Measurements from ENCODE around the gene GALNT1. TPM values are rescaled to one million over a fixed set of nuclear protein-coding genes. Genes with fewer than 3 reads are reported as not detected.

Gene GALNT1
- total and polyA plus RNA-seq, 9 of the 15 experiments (the other 6 are each of a cell fraction or from before 2014, with no cell fraction given) = 14.4 to 54.1 (median 36.6) TPM

DNA sequence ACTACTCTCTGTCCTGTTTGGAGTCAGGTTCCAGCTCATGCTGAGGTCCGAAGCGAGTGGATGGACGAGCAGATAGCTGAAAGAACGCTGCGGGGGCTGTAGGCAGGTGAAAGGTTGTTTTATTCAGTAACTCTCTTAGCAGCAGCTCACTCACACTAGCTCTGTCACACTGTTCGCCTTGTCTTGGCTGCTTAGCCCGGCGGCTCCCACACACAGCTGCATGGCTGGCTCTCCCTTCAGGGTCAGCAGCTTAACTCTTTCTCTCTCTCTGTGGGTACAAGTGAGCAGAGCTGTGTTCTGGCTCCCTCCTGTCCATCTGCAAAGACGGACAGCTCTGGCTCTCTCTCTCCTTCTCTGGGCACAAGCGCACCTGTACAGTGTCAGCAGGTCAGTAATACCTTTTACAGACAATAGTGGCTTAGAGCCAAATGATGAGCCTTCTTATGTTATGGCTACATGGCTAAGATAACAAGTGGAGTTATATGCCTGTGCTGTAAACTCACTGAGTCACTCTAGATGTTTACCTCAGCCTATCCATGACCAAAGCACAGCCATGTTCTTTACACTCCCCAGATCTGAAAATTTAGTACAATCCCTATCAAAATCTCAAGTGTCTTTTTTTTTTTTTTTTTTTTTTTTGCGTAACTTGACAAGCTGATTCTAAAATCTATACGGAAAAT lies 149.3 kb downstream of the GALNT1 start (continued):
- TF ChIP-seq, protein P1, sequence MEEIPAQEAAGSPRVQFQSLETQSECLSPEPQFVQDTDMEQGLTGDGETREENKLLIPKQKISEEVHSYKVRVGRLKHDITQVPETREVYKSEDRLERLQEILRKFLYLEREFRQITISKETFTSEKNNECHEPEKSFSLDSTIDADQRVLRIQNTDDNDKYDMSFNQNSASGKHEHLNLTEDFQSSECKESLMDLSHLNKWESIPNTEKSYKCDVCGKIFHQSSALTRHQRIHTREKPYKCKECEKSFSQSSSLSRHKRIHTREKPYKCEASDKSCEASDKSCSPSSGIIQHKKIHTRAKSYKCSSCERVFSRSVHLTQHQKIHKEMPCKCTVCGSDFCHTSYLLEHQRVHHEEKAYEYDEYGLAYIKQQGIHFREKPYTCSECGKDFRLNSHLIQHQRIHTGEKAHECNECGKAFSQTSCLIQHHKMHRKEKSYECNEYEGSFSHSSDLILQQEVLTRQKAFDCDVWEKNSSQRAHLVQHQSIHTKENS (CRISPR knock-in tag; IDR thresholded peaks at IDR 0.05) = no peak
- TF ChIP-seq ZNF551 (CRISPR knock-in tag; IDR thresholded peaks at IDR 0.05) = no peak
- peak; percentile 28; the same call in 1 of the 2 replicates for TF ChIP-seq MECOM (CRISPR knock-in tag; IDR thresholded peaks at IDR 0.05)
- TF ChIP-seq KLF13 (tag; IDR thresholded peaks at IDR 0.05; ENCODE audit: borderline replicate concordance, low read depth) = 0 out of 2 replicates have a peak, but pooled peaks have one; percentile 11
- peak; percentile 59 for TF ChIP-seq CBFA2T3 (IDR thresholded peaks at IDR 0.05)
- TF ChIP-seq SRSF7 (optimal IDR thresholded peaks at IDR 0.05; ENCODE audit: low read depth, low read length) = no peak
- TF ChIP-seq RNF2 (IDR thresholded peaks at IDR 0.05) = no peak
- TF ChIP-seq CXXC5 (CRISPR knock-in tag; IDR thresholded peaks at IDR 0.05) = peak; percentile 47
- TF ChIP-seq, protein P2, sequence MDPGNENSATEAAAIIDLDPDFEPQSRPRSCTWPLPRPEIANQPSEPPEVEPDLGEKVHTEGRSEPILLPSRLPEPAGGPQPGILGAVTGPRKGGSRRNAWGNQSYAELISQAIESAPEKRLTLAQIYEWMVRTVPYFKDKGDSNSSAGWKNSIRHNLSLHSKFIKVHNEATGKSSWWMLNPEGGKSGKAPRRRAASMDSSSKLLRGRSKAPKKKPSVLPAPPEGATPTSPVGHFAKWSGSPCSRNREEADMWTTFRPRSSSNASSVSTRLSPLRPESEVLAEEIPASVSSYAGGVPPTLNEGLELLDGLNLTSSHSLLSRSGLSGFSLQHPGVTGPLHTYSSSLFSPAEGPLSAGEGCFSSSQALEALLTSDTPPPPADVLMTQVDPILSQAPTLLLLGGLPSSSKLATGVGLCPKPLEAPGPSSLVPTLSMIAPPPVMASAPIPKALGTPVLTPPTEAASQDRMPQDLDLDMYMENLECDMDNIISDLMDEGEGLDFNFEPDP (CRISPR knock-in tag; IDR thresholded peaks at IDR 0.05) = no peak
- TF ChIP-seq NFE2L1 (tag; IDR thresholded peaks at IDR 0.05; ENCODE audit: borderline replicate concordance, low read depth) = peak; percentile 20; the same call in 1 of the 2 replicates
- TF ChIP-seq, protein P3, sequence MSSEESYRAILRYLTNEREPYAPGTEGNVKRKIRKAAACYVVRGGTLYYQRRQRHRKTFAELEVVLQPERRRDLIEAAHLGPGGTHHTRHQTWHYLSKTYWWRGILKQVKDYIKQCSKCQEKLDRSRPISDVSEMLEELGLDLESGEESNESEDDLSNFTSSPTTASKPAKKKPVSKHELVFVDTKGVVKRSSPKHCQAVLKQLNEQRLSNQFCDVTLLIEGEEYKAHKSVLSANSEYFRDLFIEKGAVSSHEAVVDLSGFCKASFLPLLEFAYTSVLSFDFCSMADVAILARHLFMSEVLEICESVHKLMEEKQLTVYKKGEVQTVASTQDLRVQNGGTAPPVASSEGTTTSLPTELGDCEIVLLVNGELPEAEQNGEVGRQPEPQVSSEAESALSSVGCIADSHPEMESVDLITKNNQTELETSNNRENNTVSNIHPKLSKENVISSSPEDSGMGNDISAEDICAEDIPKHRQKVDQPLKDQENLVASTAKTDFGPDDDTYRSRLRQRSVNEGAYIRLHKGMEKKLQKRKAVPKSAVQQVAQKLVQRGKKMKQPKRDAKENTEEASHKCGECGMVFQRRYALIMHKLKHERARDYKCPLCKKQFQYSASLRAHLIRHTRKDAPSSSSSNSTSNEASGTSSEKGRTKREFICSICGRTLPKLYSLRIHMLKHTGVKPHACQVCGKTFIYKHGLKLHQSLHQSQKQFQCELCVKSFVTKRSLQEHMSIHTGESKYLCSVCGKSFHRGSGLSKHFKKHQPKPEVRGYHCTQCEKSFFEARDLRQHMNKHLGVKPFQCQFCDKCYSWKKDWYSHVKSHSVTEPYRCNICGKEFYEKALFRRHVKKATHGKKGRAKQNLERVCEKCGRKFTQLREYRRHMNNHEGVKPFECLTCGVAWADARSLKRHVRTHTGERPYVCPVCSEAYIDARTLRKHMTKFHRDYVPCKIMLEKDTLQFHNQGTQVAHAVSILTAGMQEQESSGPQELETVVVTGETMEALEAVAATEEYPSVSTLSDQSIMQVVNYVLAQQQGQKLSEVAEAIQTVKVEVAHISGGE (CRISPR knock-in tag; IDR thresholded peaks at IDR 0.05) = peak in 1 of 3 experiments; percentile 65; a peak in 1 of 6 replicates
- TF ChIP-seq EGR1 (conservative IDR thresholded peaks at IDR 0.05) = peak; percentile 22; the same call in 1 of the 2 replicates
- TF ChIP-seq, protein P4, sequence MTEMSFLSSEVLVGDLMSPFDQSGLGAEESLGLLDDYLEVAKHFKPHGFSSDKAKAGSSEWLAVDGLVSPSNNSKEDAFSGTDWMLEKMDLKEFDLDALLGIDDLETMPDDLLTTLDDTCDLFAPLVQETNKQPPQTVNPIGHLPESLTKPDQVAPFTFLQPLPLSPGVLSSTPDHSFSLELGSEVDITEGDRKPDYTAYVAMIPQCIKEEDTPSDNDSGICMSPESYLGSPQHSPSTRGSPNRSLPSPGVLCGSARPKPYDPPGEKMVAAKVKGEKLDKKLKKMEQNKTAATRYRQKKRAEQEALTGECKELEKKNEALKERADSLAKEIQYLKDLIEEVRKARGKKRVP (CRISPR knock-in tag; IDR thresholded peaks at IDR 0.05) = 0 out of 2 replicates have a peak, but pooled peaks have one; percentile 54
- peak; percentile 39; the same call in 1 of the 2 replicates for TF ChIP-seq GTF2A2 (tag; IDR thresholded peaks at IDR 0.05)
- TF ChIP-seq, protein P5, sequence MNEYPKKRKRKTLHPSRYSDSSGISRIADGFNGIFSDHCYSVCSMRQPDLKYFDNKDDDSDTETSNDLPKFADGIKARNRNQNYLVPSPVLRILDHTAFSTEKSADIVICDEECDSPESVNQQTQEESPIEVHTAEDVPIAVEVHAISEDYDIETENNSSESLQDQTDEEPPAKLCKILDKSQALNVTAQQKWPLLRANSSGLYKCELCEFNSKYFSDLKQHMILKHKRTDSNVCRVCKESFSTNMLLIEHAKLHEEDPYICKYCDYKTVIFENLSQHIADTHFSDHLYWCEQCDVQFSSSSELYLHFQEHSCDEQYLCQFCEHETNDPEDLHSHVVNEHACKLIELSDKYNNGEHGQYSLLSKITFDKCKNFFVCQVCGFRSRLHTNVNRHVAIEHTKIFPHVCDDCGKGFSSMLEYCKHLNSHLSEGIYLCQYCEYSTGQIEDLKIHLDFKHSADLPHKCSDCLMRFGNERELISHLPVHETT (CRISPR knock-in tag; conservative IDR thresholded peaks at IDR 0.05 in 1 of 2, IDR thresholded peaks at IDR 0.05 in 1 of 2) = peak in 1 of 2 experiments; percentile 90; a peak in 2 of 4 replicates
- TF ChIP-seq NFIC (IDR thresholded peaks at IDR 0.05) = peak; percentile 83
- TF ChIP-seq MAFK (IDR thresholded peaks at IDR 0.05; ENCODE audit: low read length) = 0 out of 2 replicates have a peak, but pooled peaks have one; percentile 7
- TF ChIP-seq PCBP2 (IDR thresholded peaks at IDR 0.05; ENCODE audit: low read depth, low read length, poor library complexity, severe bottlenecking) = no peak

All from K562 (cell line).